Upper lobe of left lung (tissue), 6 donors: ENCODE measurements around the gene JMJD6. TPM values are rescaled to one million over a fixed set of nuclear protein-coding genes. Genes with fewer than 3 reads are reported as not detected.

Experiments
- ATAC-seq, 2 donors: fragments of 200-7000 bp; cut with Tn5 transposase; one replicate each; pipeline ENCODE4 v1.9.1; 2022; ENCODE audit warnings: mild to moderate bottlenecking in 2 of 2, moderate library complexity in 2 of 2; ENCODE audit not compliant: low FRiP score in 2 of 2
- DNase-seq, 2 donors: peaks; one replicate each; pipeline ENCODE4 v3.0.0-alpha.2; 2019 to 2020
- H3K27ac ChIP-seq, 4 donors: fragments of 200-600 bp; sonication (generic); one replicate each; pipeline ENCODE4 v1.5.1; 2016 to 2019
- H3K27me3 ChIP-seq, 4 donors: fragments of 200-600 bp; sonication (generic); one replicate each; pipeline ENCODE4 v1.5.1; 2017 to 2019
- H3K36me3 ChIP-seq, 4 donors: fragments of 200-600 bp; sonication (generic); one replicate each; pipeline ENCODE4 v1.5.1; 2016 to 2019
- H3K4me1 ChIP-seq, 4 donors: fragments of 200-600 bp; sonication (generic); one replicate each; pipeline ENCODE4 v1.5.1; 2018 to 2019
- H3K4me3 ChIP-seq, 4 donors: fragments of 200-600 bp; sonication (generic); one replicate each; pipeline ENCODE4 v1.5.1; 2017 to 2019; ENCODE audit warnings: mild to moderate bottlenecking in 2 of 4, moderate library complexity in 1 of 4
- H3K9me3 ChIP-seq, 4 donors: fragments of 200-600 bp; sonication (generic); one replicate each; pipeline ENCODE4 v1.5.1; 2018 to 2019
- CTCF ChIP-seq, 6 experiments: fragments of 450-650 bp in 4 of 6; fragments of 200-600 bp in 2 of 6; sonication (generic) in 2 of 6; IDR thresholded peaks; one replicate each; pipeline ENCODE4 v1.5.1; 2016 to 2019; ENCODE audit warnings: antibody characterized with exemption in 6 of 6
- EP300 ChIP-seq, 4 donors: sonication (generic); formaldehyde crosslinking; IDR thresholded peaks; one replicate each; pipeline ENCODE4 v1.5.1; 2017; ENCODE audit warnings: antibody characterized with exemption in 4 of 4, control low read depth in 2 of 4
- POLR2A ChIP-seq, 4 donors: fragments of 450-650 bp; IDR thresholded peaks; one replicate each; pipeline ENCODE4 v1.5.1; 2016 to 2017; ENCODE audit warnings: antibody characterized with exemption in 4 of 4, mild to moderate bottlenecking in 2 of 4
- POLR2AphosphoS5 ChIP-seq, 2 donors: sonication (generic); formaldehyde crosslinking; IDR thresholded peaks; one replicate each; pipeline ENCODE4 v1.5.1; 2017; ENCODE audit warnings: antibody characterized with exemption in 2 of 2
- WGBS, 2 donors: methylation state at CpG; one replicate each; pipeline ENCODE4 v1.1.5; 2017 to 2018; 5-methylcytosine and 5-hydroxymethylcytosine counted together
- total RNA-seq, 6 donors: library from RNA; depleted of rRNA in 4 of 6; stranded (reverse); fragments of >200 nt in 4 of 6; gene quantifications; one replicate each; pipeline versions ENCODE4 v1.1.0 to v1.2.1, GENCODE V29; 2016 to 2021
- donor health status: DM: no; HTN: no; CAD: no; lungs with moderate emphysema.
- donor health status: DM: no; HTN: yes; CAD: no; lungs with severe emphysema.

JMJD6 gene
- total RNA-seq, 6 donors from 2014 or later = 23.3 to 63.9 (median 31.0) TPM

GRCh38 chr17:76737082-76737675, 10.8 kb upstream of the JMJD6 start, which contains the start of gene SRSF2:
Gene SRSF2, minus strand, starts transcription at chr17:76737331. Its CDS starts 171 bp downstream, at chr17:76737160.
- peak in 2 of 6 experiments; percentile 12 to 50 for TF ChIP-seq CTCF (IDR thresholded peaks at IDR 0.05)
- peak in 1 of 4 donors; percentile 90 for TF ChIP-seq EP300 (IDR thresholded peaks at IDR 0.05)
- peak; percentile 99 to 100 (median 100) for TF ChIP-seq POLR2A (IDR thresholded peaks at IDR 0.05)
- peak; percentile 100 for TF ChIP-seq POLR2AphosphoS5 (IDR thresholded peaks at IDR 0.05)
- ATAC-seq (peak; percentile 94 to 98), DNase-seq (peak; percentile 98 to 99)
- H3K27ac ChIP-seq = peak within 1 kb of the TSS; percentile 96 to 100 (median 99)
- H3K27me3 ChIP-seq = no peaks in the 10 kb centered on the region
- peak within 1 kb of the TSS; percentile 69 to 100 (median 86) for H3K4me3 ChIP-seq
- WGBS, 2 donors = 0 to 1% methylated on average over 13 to 24 of the region's 60 CpGs
- peaks cover 10 to 45% (median 36%) of the 10 kb centered on the region in 4 donors for H3K36me3 ChIP-seq
- no peaks in the 10 kb centered on the region for H3K9me3 ChIP-seq
- H3K4me1 ChIP-seq = peaks cover 46 to 58% (median 56%) of the 10 kb centered on the region in 4 donors

GRCh38 chr17:76736349-76737081, 10.1 kb upstream of the JMJD6 start:
- Histone ChIP-seq H3K36me3 (peaks cover 10 to 46% (median 37%) of the 10 kb centered on the region in 4 donors), H3K9me3 (no peaks in the 10 kb centered on the region), H3K4me1 (peaks cover 53 to 65% (median 62%) of the 10 kb centered on the region in 4 donors), H3K27me3 (no peaks in the 10 kb centered on the region), H3K4me3 (peak overlapping the region; percentile 69 to 100 (median 86)), H3K27ac (peak overlapping the region; percentile 96 to 100 (median 99))
- TF ChIP-seq POLR2A (IDR thresholded peaks at IDR 0.05) = peak in 1 of 4 donors; percentile 69
- peak in 4 of 6 experiments; percentile 33 to 54 (median 48) for TF ChIP-seq CTCF (IDR thresholded peaks at IDR 0.05)
- TF ChIP-seq EP300 (IDR thresholded peaks at IDR 0.05) = peak in 1 of 4 donors; percentile 18
- peak; percentile 23 to 64 for TF ChIP-seq POLR2AphosphoS5 (IDR thresholded peaks at IDR 0.05)
- peak; percentile 30 to 76 for ATAC-seq
- 0 to 1% methylated on average over 28 to 44 of the region's 117 CpGs for WGBS, 2 donors
- DNase-seq = peak; percentile 80 to 96

- TF ChIP-seq CTCF (IDR thresholded peaks at IDR 0.05) = no peak
- TF ChIP-seq POLR2A (IDR thresholded peaks at IDR 0.05) = no peak
- TF ChIP-seq POLR2AphosphoS5 (IDR thresholded peaks at IDR 0.05) = no peak
- TF ChIP-seq EP300 (IDR thresholded peaks at IDR 0.05) = no peak
- Histone ChIP-seq H3K27me3 (no peaks in the 10 kb centered on the region), H3K27ac (peak overlapping the region; percentile 96 to 100 (median 99)), H3K4me1 (peaks cover 59 to 69% (median 66%) of the 10 kb centered on the region in 4 donors), H3K9me3 (no peaks in the 10 kb centered on the region), H3K4me3 (peak overlapping the region; percentile 69 to 100 (median 86)), H3K36me3 (peaks cover 13 to 54% (median 41%) of the 10 kb centered on the region in 4 donors)
- DNase-seq (no peak), ATAC-seq (no peak)
- 2% methylated on average over 19 of the region's 20 CpGs for WGBS, 2 donors
Observed at GRCh38 chr17:76735586-76736348, 9.4 kb upstream of the JMJD6 start.

- peak overlapping the region; percentile 69 to 100 (median 86) for H3K4me3 ChIP-seq
- DNase-seq (no peak), ATAC-seq (no peak)
- H3K9me3 ChIP-seq = no peaks in the 10 kb centered on the region
- peaks cover 13 to 59% (median 42%) of the 10 kb centered on the region in 4 donors for H3K36me3 ChIP-seq
- TF ChIP-seq CTCF (IDR thresholded peaks at IDR 0.05) = no peak
- no peak for TF ChIP-seq POLR2A (IDR thresholded peaks at IDR 0.05)
- peak overlapping the region in 3 of 4 donors; percentile 96 to 100 (median 98) for H3K27ac ChIP-seq
- H3K27me3 ChIP-seq = no peaks in the 10 kb centered on the region
- H3K4me1 ChIP-seq = peaks cover 59 to 66% (median 61%) of the 10 kb centered on the region in 4 donors
- 7% methylated on average over 5 of the region's 5 CpGs for WGBS, 2 donors
Observed at GRCh38 chr17:76735006-76735405, 8.6 kb upstream of the JMJD6 start.
